Astrocyte (in vitro differentiated cells and primary cell): Measurements from ENCODE around the gene RFPL1. TPM values are rescaled to one million over a fixed set of nuclear protein-coding genes. Genes with fewer than 3 reads are reported as not detected.

ENCODE experiments used
- DNase-seq: peaks from one replicate; pipeline ENCODE4 v3.0.0-alpha.2; 2010; ENCODE audit warnings: low read depth
- FAIRE-seq: peaks from 2 replicates; lab custom pipeline; 2011; peaks lifted over from hg19 to GRCh38; lab: Jason Lieb, UNC
- H2AFZ ChIP-seq: 2 replicates; pipeline ENCODE4 v1.6.0; 2012; ENCODE audit warnings: low read depth, low read length, inconsistent platforms
- H3K27ac ChIP-seq: 2 replicates; pipeline ENCODE4 v1.5.1; 2011; ENCODE audit warnings: low read depth, low read length, inconsistent platforms
- H3K27me3 ChIP-seq: 2 replicates; pipeline ENCODE4 v1.6.0; 2011; ENCODE audit warnings: low read length, inconsistent platforms; ENCODE audit not compliant: insufficient read depth
- H3K36me3 ChIP-seq: 2 replicates; pipeline ENCODE4 v1.5.1; 2011; ENCODE audit warnings: low read length, inconsistent platforms; ENCODE audit not compliant: insufficient read depth
- H3K4me1 ChIP-seq: 2 replicates; pipeline ENCODE4 v1.5.1; 2011; ENCODE audit warnings: low read length, inconsistent platforms; ENCODE audit not compliant: insufficient read depth
- H3K4me2 ChIP-seq: 2 replicates; pipeline ENCODE4 v1.6.0; 2012; ENCODE audit warnings: low read length, inconsistent platforms
- H3K4me3 ChIP-seq: 2 replicates; pipeline ENCODE4 v1.5.1; 2011; ENCODE audit warnings: low read depth, mild to moderate bottlenecking, low read length, inconsistent platforms; ENCODE audit not compliant: insufficient read depth
- H3K79me2 ChIP-seq: 2 replicates; pipeline ENCODE4 v1.6.0; 2012; ENCODE audit warnings: mild to moderate bottlenecking, low read length, inconsistent platforms; ENCODE audit not compliant: insufficient read depth
- H3K9ac ChIP-seq: 2 replicates; pipeline ENCODE4 v1.6.0; 2012; ENCODE audit warnings: mild to moderate bottlenecking, low read length, inconsistent platforms
- H3K9me3 ChIP-seq: 2 replicates; pipeline ENCODE4 v1.5.1; 2012; ENCODE audit warnings: low read depth, mild to moderate bottlenecking, low read length, inconsistent platforms; ENCODE audit not compliant: insufficient read depth
- H4K20me1 ChIP-seq: 2 replicates; pipeline ENCODE4 v1.6.0; 2012; ENCODE audit warnings: low read length, inconsistent platforms; ENCODE audit not compliant: insufficient read depth
- H3K27ac Mint-ChIP-seq: one replicate; pipeline ENCODE4 v1.8.0; 2021; ENCODE audit warnings: mild to moderate bottlenecking, mixed read lengths; ENCODE audit not compliant: unreplicated experiment
- H3K27me3 Mint-ChIP-seq: one replicate; pipeline ENCODE4 v1.8.0; 2021; ENCODE audit warnings: low read depth, mixed read lengths; ENCODE audit not compliant: unreplicated experiment
- H3K36me3 Mint-ChIP-seq: one replicate; pipeline ENCODE4 v1.8.0; 2021; ENCODE audit warnings: low read depth, mixed read lengths; ENCODE audit not compliant: unreplicated experiment
- H3K4me1 Mint-ChIP-seq: one replicate; pipeline ENCODE4 v1.8.0; 2021; ENCODE audit warnings: low read depth, mixed read lengths; ENCODE audit not compliant: unreplicated experiment
- H3K4me3 Mint-ChIP-seq: one replicate; pipeline ENCODE4 v1.8.0; 2021; ENCODE audit warnings: mild to moderate bottlenecking, moderate library complexity, mixed read lengths; ENCODE audit not compliant: unreplicated experiment
- H3K9me3 Mint-ChIP-seq: one replicate; pipeline ENCODE4 v1.8.0; 2021; ENCODE audit warnings: mild to moderate bottlenecking, mixed read lengths; ENCODE audit not compliant: unreplicated experiment
- EZH2 ChIP-seq: IDR thresholded peaks from 2 replicates; pipeline ENCODE4 v1.6.1; 2012; ENCODE audit warnings: mild to moderate bottlenecking, low read length, inconsistent platforms; ENCODE audit not compliant: insufficient read depth
- total RNA-seq: library from RNA; stranded (reverse); gene quantifications from 2 replicates; pipeline ENCODE4 v1.2.1, GENCODE V29; 2021
- TF ChIP-seq, protein P1 (sequence below): IDR thresholded peaks from 2 replicates; pipeline ENCODE4 v1.5.1; 2011; ENCODE audit warnings: low read depth, mild to moderate bottlenecking, inconsistent platforms, low read length, moderate library complexity; ENCODE audit not compliant: insufficient read depth

The RFPL1 gene
- total RNA-seq, 1 donor from 2014 or later: not detected

- no peak overlapping the region for H3K9ac ChIP-seq
- no peak overlapping the region for H2AFZ ChIP-seq
- no peaks in the 10 kb centered on the region for H3K79me2 ChIP-seq
- TF ChIP-seq EZH2: no peak
- TF ChIP-seq, protein P1, sequence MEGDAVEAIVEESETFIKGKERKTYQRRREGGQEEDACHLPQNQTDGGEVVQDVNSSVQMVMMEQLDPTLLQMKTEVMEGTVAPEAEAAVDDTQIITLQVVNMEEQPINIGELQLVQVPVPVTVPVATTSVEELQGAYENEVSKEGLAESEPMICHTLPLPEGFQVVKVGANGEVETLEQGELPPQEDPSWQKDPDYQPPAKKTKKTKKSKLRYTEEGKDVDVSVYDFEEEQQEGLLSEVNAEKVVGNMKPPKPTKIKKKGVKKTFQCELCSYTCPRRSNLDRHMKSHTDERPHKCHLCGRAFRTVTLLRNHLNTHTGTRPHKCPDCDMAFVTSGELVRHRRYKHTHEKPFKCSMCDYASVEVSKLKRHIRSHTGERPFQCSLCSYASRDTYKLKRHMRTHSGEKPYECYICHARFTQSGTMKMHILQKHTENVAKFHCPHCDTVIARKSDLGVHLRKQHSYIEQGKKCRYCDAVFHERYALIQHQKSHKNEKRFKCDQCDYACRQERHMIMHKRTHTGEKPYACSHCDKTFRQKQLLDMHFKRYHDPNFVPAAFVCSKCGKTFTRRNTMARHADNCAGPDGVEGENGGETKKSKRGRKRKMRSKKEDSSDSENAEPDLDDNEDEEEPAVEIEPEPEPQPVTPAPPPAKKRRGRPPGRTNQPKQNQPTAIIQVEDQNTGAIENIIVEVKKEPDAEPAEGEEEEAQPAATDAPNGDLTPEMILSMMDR: no peak
- no peaks in the 10 kb centered on the region for H3K9me3 ChIP-seq
- no peak overlapping the region for H3K4me3 ChIP-seq
- Mint-ChIP-seq H3K27ac (no peak overlapping the region), H3K36me3 (no peaks in the 10 kb centered on the region), H3K27me3 (peaks cover 31% of the 10 kb centered on the region), H3K4me3 (no peak overlapping the region), H3K4me1 (no peaks in the 10 kb centered on the region), H3K9me3 (no peaks in the 10 kb centered on the region)
- no peak overlapping the region for H3K4me2 ChIP-seq
- H3K36me3 ChIP-seq: no peaks in the 10 kb centered on the region
- H3K27ac ChIP-seq: no peak overlapping the region
- no peak for DNase-seq
- H3K27me3 ChIP-seq: peaks cover 16% of the 10 kb centered on the region
- FAIRE-seq: no peak
- H3K4me1 ChIP-seq: no peaks in the 10 kb centered on the region
- H4K20me1 ChIP-seq: no peaks in the 10 kb centered on the region
Observed at GRCh38 chr22:29464581-29464980, 26.2 kb downstream of the RFPL1 start.

DNA sequence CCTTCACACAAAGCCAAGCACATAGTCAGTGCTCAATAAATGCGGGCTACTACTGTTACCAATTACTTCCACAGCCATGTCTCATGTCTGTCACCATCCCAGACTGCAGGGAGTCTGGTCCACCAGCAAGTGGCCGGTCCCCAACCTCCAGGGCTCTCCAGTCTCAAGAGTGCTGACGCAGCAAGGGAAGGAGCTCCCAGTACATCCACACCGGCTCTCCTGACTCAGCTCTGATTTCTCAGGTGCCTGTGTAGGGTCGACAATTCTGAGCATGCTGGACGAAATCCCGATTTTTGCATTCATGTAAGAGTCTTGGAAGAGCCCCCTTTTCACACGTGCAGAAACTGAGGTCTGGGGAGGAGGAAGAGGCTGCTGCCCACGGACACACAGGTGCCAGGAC lies 31.4 kb downstream of the RFPL1 start:
- H3K27ac Mint-ChIP-seq: no peak overlapping the region

More for the DNA sequence above, 31.4 kb downstream of the RFPL1 start:
- peaks cover 5% of the 10 kb centered on the region for H3K4me1 ChIP-seq
- H4K20me1 ChIP-seq: no peaks in the 10 kb centered on the region
- no peaks in the 10 kb centered on the region for H3K9me3 ChIP-seq
- DNase-seq (no peak), FAIRE-seq (no peak)
- H3K4me2 ChIP-seq: peak overlapping the region; percentile 88
- no peaks in the 10 kb centered on the region for H3K4me1 Mint-ChIP-seq
- H3K36me3 ChIP-seq: no peaks in the 10 kb centered on the region
- peaks cover 71% of the 10 kb centered on the region for H3K27me3 Mint-ChIP-seq
- peaks cover 24% of the 10 kb centered on the region for H3K27me3 ChIP-seq
- no peak for TF ChIP-seq EZH2
- TF ChIP-seq, protein P1: no peak
- H3K9me3 Mint-ChIP-seq: no peaks in the 10 kb centered on the region
- H3K4me3 ChIP-seq: peak overlapping the region; percentile 44
- no peaks in the 10 kb centered on the region for H3K79me2 ChIP-seq
- H3K4me3 Mint-ChIP-seq: peak overlapping the region; percentile 61
- H2AFZ ChIP-seq: peak overlapping the region; percentile 77
- peaks cover 2% of the 10 kb centered on the region for H3K36me3 Mint-ChIP-seq
- no peak overlapping the region for H3K9ac ChIP-seq
- H3K27ac ChIP-seq: no peak overlapping the region
